ENCODE measurements around the gene DGCR2.
A peak's percentile ranks its signal among the peaks of the same experiment; 100 is the strongest.
"Not testable (repeated sequence)": the region's sequence is repeated elsewhere in the genome, so short reads cannot be mapped to it uniquely, and the experiment has no call there.

The DGCR2 gene

DNA sequence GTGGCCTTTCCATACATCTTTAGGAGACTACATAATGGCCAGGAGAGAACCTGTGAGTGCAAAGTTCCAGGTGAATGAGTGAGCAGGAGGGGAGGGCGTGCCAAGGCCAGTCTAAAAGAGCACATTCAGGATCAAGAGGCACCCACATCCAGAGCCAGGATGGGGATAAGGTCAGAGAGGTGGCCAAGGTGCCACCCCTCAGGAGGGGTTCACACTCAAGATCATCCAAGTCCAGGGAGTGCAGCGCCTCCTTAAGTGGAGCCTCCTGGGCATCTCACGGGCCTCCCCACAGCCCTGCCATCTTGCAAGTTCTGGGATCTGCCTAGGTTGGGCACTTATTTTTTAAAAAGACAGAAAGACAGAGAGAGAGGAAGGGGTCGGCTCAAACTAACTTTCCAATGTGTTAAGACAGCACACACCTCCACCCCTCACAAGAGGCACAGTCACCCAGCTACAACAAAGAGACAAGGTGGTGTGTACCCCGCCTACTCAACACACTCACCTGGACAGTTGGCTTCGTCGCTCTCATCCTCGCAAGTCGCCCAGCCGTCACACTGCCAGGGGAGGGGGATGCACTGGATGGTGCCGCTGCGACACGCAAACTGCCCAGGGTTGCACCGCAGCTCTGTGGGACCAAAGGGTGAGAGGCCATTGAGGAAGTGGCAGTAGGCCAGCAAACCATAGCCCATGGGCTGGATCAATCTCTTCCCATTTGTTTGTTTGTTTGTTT is 33.2 kb downstream of the DGCR2 start:
- Mint-ChIP-seq H3K36me3 (peaks cover 34% of the 10 kb centered on the region), H3K4me1 (peaks cover 27% of the 10 kb centered on the region), H3K4me3 (no peak overlapping the region), H3K27ac (no peak overlapping the region), H3K9me3 (no peaks in the 10 kb centered on the region)
- ATAC-seq = no peak
- no peak for DNase-seq (ENCODE audit: low spot score in 2 of 2)

DNA sequence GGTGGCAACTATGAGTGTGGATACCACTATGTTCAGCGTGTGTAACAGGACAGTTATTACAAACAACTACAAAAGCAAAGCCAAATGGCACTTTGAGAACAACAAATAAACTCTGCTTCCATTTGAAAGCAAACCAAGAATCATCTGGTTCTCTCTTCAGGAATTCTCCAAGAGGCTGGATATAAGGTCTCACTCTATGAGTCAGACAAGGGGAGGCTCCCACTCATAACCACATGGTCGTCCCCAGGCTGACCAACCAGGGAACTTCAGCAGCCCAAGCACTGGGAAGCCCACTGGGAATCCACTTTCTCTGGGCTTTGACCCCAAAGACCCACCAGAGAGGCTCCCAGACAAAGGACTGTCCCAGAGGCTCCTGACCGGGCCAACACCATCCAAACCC is 35.3 kb downstream of the DGCR2 start:
- H3K4me1 Mint-ChIP-seq = peaks cover 21% of the 10 kb centered on the region
- no peak overlapping the region for H3K4me3 Mint-ChIP-seq
- H3K27ac Mint-ChIP-seq = peak overlapping the region; percentile 20
- no peak for ATAC-seq
- no peak for DNase-seq (ENCODE audit: low spot score in 2 of 2)
- H3K36me3 Mint-ChIP-seq = peaks cover 42% of the 10 kb centered on the region
- H3K9me3 Mint-ChIP-seq = no peaks in the 10 kb centered on the region

GRCh38 chr22:19086417-19086816 is 35.8 kb downstream of the DGCR2 start:
- peaks cover 40% of the 10 kb centered on the region for H3K36me3 Mint-ChIP-seq
- no peaks in the 10 kb centered on the region for H3K9me3 Mint-ChIP-seq
- H3K27ac Mint-ChIP-seq = peak overlapping the region; percentile 20
- ATAC-seq = no peak
- H3K4me3 Mint-ChIP-seq = no peak overlapping the region
- no peak for DNase-seq (ENCODE audit: low spot score in 2 of 2)
- peaks cover 18% of the 10 kb centered on the region for H3K4me1 Mint-ChIP-seq

GRCh38 chr22:19085233-19085718 is 36.9 kb downstream of the DGCR2 start:
- H3K4me1 Mint-ChIP-seq = peaks cover 10% of the 10 kb centered on the region
- H3K36me3 Mint-ChIP-seq = peaks cover 40% of the 10 kb centered on the region
- H3K4me3 Mint-ChIP-seq = no peak overlapping the region
- H3K27ac Mint-ChIP-seq = peak overlapping the region; percentile 8
- ATAC-seq (no peak), DNase-seq (ENCODE audit: low spot score in 2 of 2) (no peak)
- no peaks in the 10 kb centered on the region for H3K9me3 Mint-ChIP-seq

GRCh38 chr22:19084586-19084985 is 37.6 kb downstream of the DGCR2 start:
- not testable (repeated sequence) for H3K27ac Mint-ChIP-seq; H3K4me3 Mint-ChIP-seq; ATAC-seq; H3K4me1 Mint-ChIP-seq; DNase-seq (ENCODE audit: low spot score in 2 of 2); H3K9me3 Mint-ChIP-seq
- peaks cover 37% of the 10 kb centered on the region for H3K36me3 Mint-ChIP-seq

DNA sequence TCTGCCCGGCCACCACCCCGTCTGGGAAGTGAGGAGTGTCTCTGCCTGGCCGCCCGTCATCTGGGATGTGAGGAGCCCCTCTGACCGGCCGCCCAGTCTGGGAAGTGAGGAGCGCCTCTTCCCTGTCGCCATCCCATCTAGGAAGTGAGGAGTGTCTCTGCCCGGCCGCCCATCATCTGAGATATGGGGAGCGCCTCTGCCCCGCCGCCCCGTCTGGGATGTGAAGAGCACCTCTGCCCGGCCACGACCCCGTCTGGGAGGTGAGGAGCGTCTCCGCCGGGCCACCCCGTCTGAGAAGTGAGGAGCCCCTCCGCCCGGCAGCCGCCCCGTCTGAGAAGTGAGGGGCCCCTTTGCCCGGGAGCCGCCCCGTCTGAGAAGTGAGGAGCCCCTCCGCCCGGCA is 38.1 kb downstream of the DGCR2 start:
- H3K4me1 Mint-ChIP-seq; H3K4me3 Mint-ChIP-seq; H3K9me3 Mint-ChIP-seq; DNase-seq (ENCODE audit: low spot score in 2 of 2); ATAC-seq; H3K27ac Mint-ChIP-seq: not testable (repeated sequence)
- peaks cover 35% of the 10 kb centered on the region for H3K36me3 Mint-ChIP-seq

GRCh38 chr22:19082793-19083192 is 39.4 kb downstream of the DGCR2 start:
- peaks cover 7% of the 10 kb centered on the region for H3K4me1 Mint-ChIP-seq
- no peak overlapping the region for H3K4me3 Mint-ChIP-seq
- H3K27ac Mint-ChIP-seq = no peak overlapping the region
- DNase-seq (ENCODE audit: low spot score in 2 of 2) (no peak), ATAC-seq (no peak)
- no peaks in the 10 kb centered on the region for H3K9me3 Mint-ChIP-seq
- peaks cover 30% of the 10 kb centered on the region for H3K36me3 Mint-ChIP-seq

GRCh38 chr22:19082101-19082500 is 40.1 kb downstream of the DGCR2 start:
- no peak for DNase-seq (ENCODE audit: low spot score in 2 of 2)
- Mint-ChIP-seq H3K27ac (no peak overlapping the region), H3K4me3 (no peak overlapping the region), H3K9me3 (no peaks in the 10 kb centered on the region), H3K36me3 (peaks cover 28% of the 10 kb centered on the region), H3K4me1 (peaks cover 7% of the 10 kb centered on the region)
- ATAC-seq = no peak

GRCh38 chr22:19081351-19081750 is 40.9 kb downstream of the DGCR2 start:
- Mint-ChIP-seq H3K9me3 (no peaks in the 10 kb centered on the region), H3K4me3 (no peak overlapping the region), H3K4me1 (peaks cover 7% of the 10 kb centered on the region), H3K27ac (no peak overlapping the region), H3K36me3 (peaks cover 28% of the 10 kb centered on the region)
- DNase-seq (ENCODE audit: low spot score in 2 of 2) (no peak), ATAC-seq (no peak)

DNA sequence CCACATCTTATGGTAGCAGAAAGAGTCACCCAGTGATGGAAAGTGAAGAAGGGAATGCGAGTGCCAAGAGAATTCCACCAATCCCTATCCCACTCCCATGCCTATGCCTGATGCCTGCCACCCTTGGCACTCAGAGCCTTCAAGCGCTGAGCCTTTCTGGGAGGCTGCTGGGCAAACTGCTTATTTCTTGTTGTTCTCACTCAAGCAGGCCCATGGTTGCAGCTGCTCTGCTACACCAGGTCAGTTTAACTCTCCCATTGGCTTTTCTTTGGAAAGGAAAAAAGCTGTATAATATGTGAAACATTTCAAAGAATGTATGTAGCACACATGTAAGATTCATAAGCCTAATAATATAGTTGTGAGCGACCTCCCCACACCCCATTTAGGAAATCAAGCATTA is 41.4 kb downstream of the DGCR2 start:
- Mint-ChIP-seq H3K4me1 (peaks cover 7% of the 10 kb centered on the region), H3K27ac (no peak overlapping the region), H3K36me3 (peaks cover 28% of the 10 kb centered on the region), H3K4me3 (no peak overlapping the region), H3K9me3 (no peaks in the 10 kb centered on the region)
- DNase-seq (ENCODE audit: low spot score in 2 of 2) (no peak), ATAC-seq (no peak)

DNA sequence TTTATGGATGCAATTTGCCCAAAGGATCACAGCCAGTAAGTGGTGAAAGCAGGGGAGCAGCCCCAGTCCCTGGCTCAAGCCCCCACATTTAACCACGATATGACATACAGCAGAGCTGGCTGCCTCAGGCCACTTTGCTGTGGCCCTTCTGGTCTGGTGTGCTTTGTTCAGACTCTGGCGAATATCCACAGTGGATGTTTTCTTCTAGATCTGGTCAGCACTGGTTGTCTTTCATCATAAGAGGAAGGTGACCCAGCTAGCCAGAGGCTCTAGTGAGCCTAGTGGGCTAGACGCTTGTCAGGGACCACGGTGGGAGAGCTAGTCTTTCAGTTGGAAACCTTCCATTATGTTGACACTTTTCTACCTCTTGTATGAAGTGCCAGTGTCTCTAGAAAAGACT is 42.5 kb downstream of the DGCR2 start:
- DNase-seq (ENCODE audit: low spot score in 2 of 2) (no peak), ATAC-seq (no peak)
- no peak overlapping the region for H3K27ac Mint-ChIP-seq
- no peak overlapping the region for H3K4me3 Mint-ChIP-seq
- no peaks in the 10 kb centered on the region for H3K9me3 Mint-ChIP-seq
- no peaks in the 10 kb centered on the region for H3K4me1 Mint-ChIP-seq
- H3K36me3 Mint-ChIP-seq = peaks cover 20% of the 10 kb centered on the region

GRCh38 chr22:19075404-19075803 is 46.8 kb downstream of the DGCR2 start:
- Mint-ChIP-seq H3K9me3 (no peaks in the 10 kb centered on the region), H3K27ac (no peak overlapping the region), H3K36me3 (peaks cover 27% of the 10 kb centered on the region), H3K4me1 (peaks cover 12% of the 10 kb centered on the region), H3K4me3 (no peak overlapping the region)
- no peak for DNase-seq (ENCODE audit: low spot score in 2 of 2)
- no peak for ATAC-seq

DNA sequence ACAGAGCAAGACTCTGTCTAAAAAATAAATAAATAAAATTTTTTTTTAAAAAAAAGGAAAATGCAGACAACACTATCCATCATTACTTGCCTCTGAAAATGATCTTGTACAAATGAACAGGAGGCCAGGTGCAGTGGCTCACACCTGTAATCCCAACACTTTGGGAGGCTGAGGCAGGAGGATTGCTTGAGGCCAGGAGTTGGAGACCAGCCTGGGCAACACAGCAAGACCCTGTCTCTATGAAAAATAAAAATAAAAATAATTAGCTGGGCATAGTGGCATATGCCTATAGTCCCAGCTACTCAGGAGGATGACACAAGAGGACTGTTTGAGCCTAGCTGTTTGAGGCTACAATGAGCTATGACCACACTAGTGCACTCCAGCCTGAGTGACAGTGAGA is 49.4 kb downstream of the DGCR2 start:
- not testable (repeated sequence) for H3K9me3 Mint-ChIP-seq; DNase-seq (ENCODE audit: low spot score in 2 of 2); ATAC-seq; H3K4me3 Mint-ChIP-seq
- H3K36me3 Mint-ChIP-seq = peaks cover 37% of the 10 kb centered on the region
- H3K27ac Mint-ChIP-seq = peak overlapping the region; percentile 32
- peaks cover 12% of the 10 kb centered on the region for H3K4me1 Mint-ChIP-seq

DNA sequence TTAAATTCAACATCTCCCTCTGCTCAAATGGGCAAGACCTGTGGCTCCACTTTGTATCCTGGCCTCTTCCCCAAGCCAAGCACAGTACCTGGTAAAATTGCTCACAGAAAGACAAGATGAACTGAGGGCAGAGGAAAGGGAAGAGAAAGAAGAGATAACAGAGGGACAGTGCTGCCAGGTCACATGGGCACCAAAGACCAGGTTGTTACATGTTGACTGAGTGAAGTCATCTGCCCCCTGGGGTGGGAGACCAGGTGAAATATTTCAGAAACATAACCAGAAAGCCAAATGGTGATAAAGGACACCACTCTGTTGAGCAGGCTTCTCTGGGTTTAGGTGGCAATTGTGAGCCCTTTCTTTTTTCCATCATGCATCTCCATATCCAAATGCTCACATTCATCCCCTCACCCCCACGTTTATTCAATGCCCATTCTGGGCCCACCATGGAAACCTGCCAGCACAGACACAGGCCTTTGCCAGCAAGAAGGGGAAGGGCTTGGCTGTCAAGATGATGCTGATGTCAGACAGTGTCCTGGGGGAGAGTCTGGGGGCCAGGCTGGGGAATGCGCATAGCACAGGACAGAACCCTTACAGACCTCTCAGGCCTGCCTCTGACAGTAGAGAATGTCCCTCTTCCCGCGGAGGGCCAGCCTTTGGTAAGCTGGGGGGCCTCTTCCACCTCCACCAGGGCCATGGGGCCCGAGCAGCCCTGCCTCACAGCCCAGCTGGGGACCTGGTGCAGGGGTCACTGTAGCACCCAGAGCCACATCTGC is 51.6 kb downstream of the DGCR2 start:
- no peak overlapping the region for H3K4me3 Mint-ChIP-seq
- DNase-seq (ENCODE audit: low spot score in 2 of 2) (no peak), ATAC-seq (no peak)
- peaks cover 59% of the 10 kb centered on the region for H3K36me3 Mint-ChIP-seq
- peaks cover 12% of the 10 kb centered on the region for H3K4me1 Mint-ChIP-seq
- no peak overlapping the region for H3K27ac Mint-ChIP-seq
- H3K9me3 Mint-ChIP-seq = no peaks in the 10 kb centered on the region

DNA sequence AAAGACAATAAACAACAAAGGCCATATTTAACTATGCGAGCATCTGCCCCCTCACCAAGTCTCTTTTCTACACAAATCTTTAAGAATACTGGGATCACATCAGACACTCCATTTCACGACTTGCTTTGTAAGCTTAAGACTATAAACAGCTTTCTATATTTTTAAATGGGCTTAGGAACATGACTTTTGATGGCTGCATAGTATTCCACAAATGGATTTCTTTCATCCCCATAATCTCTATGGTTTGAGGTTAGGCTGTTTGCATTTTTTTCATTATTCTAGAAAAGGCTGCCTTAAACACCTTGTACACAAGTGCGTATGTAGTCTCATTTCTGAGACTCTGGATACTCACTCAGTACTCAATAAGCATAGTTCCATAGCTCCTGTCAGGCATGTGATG is 52.8 kb downstream of the DGCR2 start:
- H3K36me3 Mint-ChIP-seq = peaks cover 70% of the 10 kb centered on the region
- no peak for ATAC-seq

DNA sequence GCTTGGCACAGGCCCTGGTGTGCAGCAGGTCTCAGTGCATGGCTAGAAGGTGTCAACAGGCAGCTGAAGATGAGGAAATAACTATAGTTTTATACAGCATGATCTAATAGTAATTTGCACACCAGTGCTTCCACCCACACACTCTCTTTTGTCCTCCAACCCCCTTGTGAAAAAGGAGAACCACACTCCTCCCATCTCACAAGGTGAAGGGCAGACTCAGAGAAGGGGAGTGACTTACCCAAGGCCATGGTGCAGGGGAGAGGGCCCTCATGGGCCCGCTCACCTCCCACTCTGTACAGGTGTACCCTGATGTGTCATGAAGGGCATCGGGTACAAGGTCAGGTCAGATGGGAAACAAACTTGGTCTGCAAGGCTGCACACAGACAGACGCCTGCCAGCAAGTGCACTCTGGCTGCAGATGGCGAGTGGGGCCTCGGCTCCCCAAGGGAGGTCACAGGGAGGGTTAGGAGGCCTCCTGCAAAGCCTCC is 53.4 kb downstream of the DGCR2 start:
- Mint-ChIP-seq H3K27ac (no peak overlapping the region), H3K9me3 (no peaks in the 10 kb centered on the region), H3K4me3 (no peak overlapping the region), H3K4me1 (peaks cover 11% of the 10 kb centered on the region), H3K36me3 (peaks cover 71% of the 10 kb centered on the region)
- no peak for ATAC-seq
- no peak for DNase-seq (ENCODE audit: low spot score in 2 of 2)

More for the DNA sequence above, 52.8 kb downstream of the DGCR2 start:
- Mint-ChIP-seq H3K9me3 (no peaks in the 10 kb centered on the region), H3K4me1 (peaks cover 12% of the 10 kb centered on the region), H3K27ac (no peak overlapping the region), H3K4me3 (no peak overlapping the region)
- no peak for DNase-seq (ENCODE audit: low spot score in 2 of 2)
